ENCODE results near the gene DMD. TPM values are rescaled to one million over a fixed set of nuclear protein-coding genes. Genes with fewer than 3 reads are reported as not detected.

Gene DMD
- total and polyA plus RNA-seq, 2 donors (not counting 1 experiment from before 2014, with no cell fraction given), result 2.0 to 51.8 TPM

DNA sequence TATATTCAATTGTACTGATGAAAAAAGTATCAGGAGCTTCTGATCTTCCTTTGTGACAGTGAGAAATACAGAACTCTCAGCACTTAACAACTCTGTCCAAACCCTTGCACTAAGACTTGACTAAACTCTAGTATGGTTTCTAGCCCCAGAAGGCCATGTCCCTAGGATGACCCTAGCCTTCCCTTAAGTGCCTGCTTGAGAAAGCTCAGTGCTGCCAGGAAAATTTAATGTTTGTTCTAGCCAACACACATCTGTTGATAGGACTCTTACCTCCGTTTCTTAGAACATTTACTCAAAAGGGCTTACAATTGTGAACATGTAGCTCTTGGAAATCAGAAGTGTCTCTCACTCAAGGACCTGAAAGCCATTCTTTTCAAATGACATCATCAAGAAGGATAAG, 1084.4 kb downstream of the DMD start:
- Histone ChIP-seq H4K20me1 (ENCODE audit: control insufficient read depth, insufficient read depth, low read length, poor library complexity, severe bottlenecking) (no peaks in the 10 kb centered on the region), H3K27ac (ENCODE audit: low read length in 2 of 2) (no peak overlapping the region), H3K36me3 (replicated peaks in 1 of 2; ENCODE audit: control extremely low read depth in 1 of 2, control insufficient read depth in 1 of 2, extremely low read depth in 1 of 2, insufficient read depth in 2 of 2, low read length in 1 of 2) (no peaks in the 10 kb centered on the region), H3K4me3 (ENCODE audit: control extremely low read depth in 1 of 5, extremely low read depth in 1 of 5, insufficient read depth in 1 of 5, low read depth in 2 of 5, low read length in 4 of 5) (no peak overlapping the region), H3K27me3 (replicated peaks in 1 of 4; ENCODE audit: control extremely low read depth in 1 of 4, control insufficient read depth in 3 of 4, insufficient read depth in 4 of 4, low read length in 3 of 4) (no peaks in the 10 kb centered on the region), H3K9ac (ENCODE audit: low read length) (no peak overlapping the region), H2AFZ (ENCODE audit: insufficient read depth, low read depth, low read length, poor library complexity, severe bottlenecking) (no peak overlapping the region), H3K79me2 (ENCODE audit: control insufficient read depth, insufficient read depth, low read length) (no peaks in the 10 kb centered on the region), H3K4me2 (replicated peaks; ENCODE audit: low read depth, low read length, poor library complexity, severe bottlenecking) (no peak overlapping the region), H3K4me1 (ENCODE audit: control insufficient read depth in 2 of 2, insufficient read depth in 2 of 2, low read length in 2 of 2) (no peaks in the 10 kb centered on the region), H3K9me3 (ENCODE audit: control extremely low read depth in 1 of 3, control insufficient read depth in 2 of 3, insufficient read depth in 1 of 3, low read length in 2 of 3) (no peaks in the 10 kb centered on the region)
- TF ChIP-seq, protein P1, sequence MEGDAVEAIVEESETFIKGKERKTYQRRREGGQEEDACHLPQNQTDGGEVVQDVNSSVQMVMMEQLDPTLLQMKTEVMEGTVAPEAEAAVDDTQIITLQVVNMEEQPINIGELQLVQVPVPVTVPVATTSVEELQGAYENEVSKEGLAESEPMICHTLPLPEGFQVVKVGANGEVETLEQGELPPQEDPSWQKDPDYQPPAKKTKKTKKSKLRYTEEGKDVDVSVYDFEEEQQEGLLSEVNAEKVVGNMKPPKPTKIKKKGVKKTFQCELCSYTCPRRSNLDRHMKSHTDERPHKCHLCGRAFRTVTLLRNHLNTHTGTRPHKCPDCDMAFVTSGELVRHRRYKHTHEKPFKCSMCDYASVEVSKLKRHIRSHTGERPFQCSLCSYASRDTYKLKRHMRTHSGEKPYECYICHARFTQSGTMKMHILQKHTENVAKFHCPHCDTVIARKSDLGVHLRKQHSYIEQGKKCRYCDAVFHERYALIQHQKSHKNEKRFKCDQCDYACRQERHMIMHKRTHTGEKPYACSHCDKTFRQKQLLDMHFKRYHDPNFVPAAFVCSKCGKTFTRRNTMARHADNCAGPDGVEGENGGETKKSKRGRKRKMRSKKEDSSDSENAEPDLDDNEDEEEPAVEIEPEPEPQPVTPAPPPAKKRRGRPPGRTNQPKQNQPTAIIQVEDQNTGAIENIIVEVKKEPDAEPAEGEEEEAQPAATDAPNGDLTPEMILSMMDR (IDR thresholded peaks at IDR 0.05), result no peak
- no peak for TF ChIP-seq EZH2 (IDR thresholded peaks at IDR 0.05; ENCODE audit: borderline replicate concordance, insufficient read depth, low read depth, low read length, poor library complexity, severe bottlenecking)
- intact Hi-C loops (cut with micrococcal nuclease), result no loop called here
- Mint-ChIP-seq H3K27me3 (no peaks in the 10 kb centered on the region), H3K4me1 (no peaks in the 10 kb centered on the region), H3K27ac (no peak overlapping the region), H3K4me3 (no peak overlapping the region), H3K9me3 (ENCODE audit: insufficient read depth) (no peaks in the 10 kb centered on the region)
- ChIA-PET POLR2A (no interaction called here), CTCF (no interaction called here)
- DNase-seq, result no peak
- no CpG with 5 or more reads among the region's 1 CpG for WGBS (ENCODE audit: insufficient coverage)
- ATAC-seq (ENCODE audit: low read depth), result no peak

DNA sequence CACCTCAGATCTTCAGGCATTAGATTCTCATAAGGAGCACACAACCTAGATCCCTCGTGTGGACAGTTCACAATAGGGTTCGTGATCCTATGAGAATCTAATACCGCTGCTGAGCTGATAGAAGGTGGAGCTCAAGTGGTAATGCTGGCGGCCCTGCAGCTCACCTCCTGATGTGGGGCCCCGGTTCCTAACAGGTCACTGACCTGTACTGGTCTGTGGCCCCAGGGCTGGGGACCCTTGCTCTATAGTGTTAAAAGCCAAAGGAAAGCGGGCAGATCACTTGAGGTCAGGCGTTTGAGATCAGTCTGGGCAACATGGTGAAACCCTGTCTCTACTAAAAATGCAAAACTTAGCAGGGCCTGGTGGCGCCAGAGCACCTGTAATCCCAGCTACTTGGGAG, 1092.5 kb downstream of the DMD start:
- no peak overlapping the region for H3K9ac ChIP-seq (ENCODE audit: low read length)
- H3K27ac ChIP-seq (ENCODE audit: low read length in 2 of 2), result no peak overlapping the region
- Mint-ChIP-seq H3K4me1 (no peaks in the 10 kb centered on the region), H3K4me3 (no peak overlapping the region), H3K27me3 (no peaks in the 10 kb centered on the region), H3K9me3 (ENCODE audit: insufficient read depth) (no peaks in the 10 kb centered on the region), H3K27ac (no peak overlapping the region)
- no peaks in the 10 kb centered on the region for H3K36me3 ChIP-seq (replicated peaks in 1 of 2; ENCODE audit: control extremely low read depth in 1 of 2, control insufficient read depth in 1 of 2, extremely low read depth in 1 of 2, insufficient read depth in 2 of 2, low read length in 1 of 2)
- no peak for DNase-seq
- intact Hi-C loops (cut with micrococcal nuclease), result no loop called here
- ChIA-PET CTCF (no interaction called here), POLR2A (no interaction called here)
- no peaks in the 10 kb centered on the region for H3K27me3 ChIP-seq (replicated peaks in 1 of 4; ENCODE audit: control extremely low read depth in 1 of 4, control insufficient read depth in 3 of 4, insufficient read depth in 4 of 4, low read length in 3 of 4)
- no peak for TF ChIP-seq EZH2 (IDR thresholded peaks at IDR 0.05; ENCODE audit: borderline replicate concordance, insufficient read depth, low read depth, low read length, poor library complexity, severe bottlenecking)
- TF ChIP-seq, protein P1 (IDR thresholded peaks at IDR 0.05), result no peak
- no peak for ATAC-seq (ENCODE audit: low read depth)
- no peak overlapping the region for H3K4me3 ChIP-seq (ENCODE audit: control extremely low read depth in 1 of 5, extremely low read depth in 1 of 5, insufficient read depth in 1 of 5, low read depth in 2 of 5, low read length in 4 of 5)
- no peaks in the 10 kb centered on the region for H4K20me1 ChIP-seq (ENCODE audit: control insufficient read depth, insufficient read depth, low read length, poor library complexity, severe bottlenecking)
- H3K79me2 ChIP-seq (ENCODE audit: control insufficient read depth, insufficient read depth, low read length), result no peaks in the 10 kb centered on the region
- H3K9me3 ChIP-seq (ENCODE audit: control extremely low read depth in 1 of 3, control insufficient read depth in 2 of 3, insufficient read depth in 1 of 3, low read length in 2 of 3), result no peaks in the 10 kb centered on the region
- H3K4me2 ChIP-seq (replicated peaks; ENCODE audit: low read depth, low read length, poor library complexity, severe bottlenecking), result no peak overlapping the region
- 87% methylated on average over 5 of the region's 8 CpGs for WGBS (ENCODE audit: insufficient coverage)
- H2AFZ ChIP-seq (ENCODE audit: insufficient read depth, low read depth, low read length, poor library complexity, severe bottlenecking), result no peak overlapping the region
- no peaks in the 10 kb centered on the region for H3K4me1 ChIP-seq (ENCODE audit: control insufficient read depth in 2 of 2, insufficient read depth in 2 of 2, low read length in 2 of 2)
